ENCODE measurements around the gene ABI3BP.

The ABI3BP gene

GRCh38 chr3:100880845-100881244, 112.4 kb downstream of the ABI3BP start:
- no peak for DNase-seq

GRCh38 chr3:100880072-100880471, 113.1 kb downstream of the ABI3BP start:
- DNase-seq: no peak

GRCh38 chr3:100879195-100879810, 113.9 kb downstream of the ABI3BP start:
- DNase-seq: no peak

GRCh38 chr3:100877286-100877685, 115.9 kb downstream of the ABI3BP start:
- DNase-seq: no peak

- no peak for DNase-seq
These were observed 118.0 kb downstream of the ABI3BP start for GRCh38 chr3:100875239-100875638.

- DNase-seq: no peak
These were observed 119.6 kb downstream of the ABI3BP start for GRCh38 chr3:100873611-100874010.

- DNase-seq: no peak
These were observed 121.9 kb downstream of the ABI3BP start for GRCh38 chr3:100871306-100871705.

- no peak for DNase-seq
These were observed 123.4 kb downstream of the ABI3BP start for GRCh38 chr3:100869787-100870186.

GRCh38 chr3:100868894-100869293, 124.3 kb downstream of the ABI3BP start:
- DNase-seq: no peak

- no peak for DNase-seq
These were observed 125.1 kb downstream of the ABI3BP start for GRCh38 chr3:100868096-100868495.

GRCh38 chr3:100865442-100865841, 127.8 kb downstream of the ABI3BP start:
- no peak for DNase-seq

- DNase-seq: no peak
These were observed 128.6 kb downstream of the ABI3BP start for GRCh38 chr3:100864471-100865250.

- no peak for DNase-seq
These were observed 135.4 kb downstream of the ABI3BP start for GRCh38 chr3:100857863-100858262.

- DNase-seq: no peak
These were observed 136.4 kb downstream of the ABI3BP start for GRCh38 chr3:100856821-100857220.

- no peak for DNase-seq
These were observed 140.4 kb downstream of the ABI3BP start for GRCh38 chr3:100852840-100853239.

GRCh38 chr3:100850701-100851100, 142.5 kb downstream of the ABI3BP start:
- DNase-seq: no peak

- DNase-seq: no peak
These were observed 143.1 kb downstream of the ABI3BP start for GRCh38 chr3:100850156-100850555.

- no peak for DNase-seq
These were observed 148.9 kb downstream of the ABI3BP start for GRCh38 chr3:100844063-100844936.

- DNase-seq: no peak
These were observed 155.1 kb downstream of the ABI3BP start for GRCh38 chr3:100838157-100838556.

GRCh38 chr3:100836661-100837060, 156.6 kb downstream of the ABI3BP start:
- DNase-seq: no peak

- DNase-seq: no peak
These were observed 158.9 kb downstream of the ABI3BP start for GRCh38 chr3:100834332-100834731.

GRCh38 chr3:100833483-100833882, 159.7 kb downstream of the ABI3BP start:
- DNase-seq: no peak

- no peak for DNase-seq
These were observed 161.6 kb downstream of the ABI3BP start for GRCh38 chr3:100831629-100832028.

Data from right kidney (tissue), 1 donor.